ENCODE results near the gene HOXA4. TPM values are rescaled to one million over a fixed set of nuclear protein-coding genes. Genes with fewer than 3 reads are reported as not detected.

Gene HOXA4
- total and polyA plus RNA-seq, 10 of the 15 experiments (the other 5 are each of a cell fraction or from before 2014, with no cell fraction given): 0.07 TPM; not detected in 9

DNA sequence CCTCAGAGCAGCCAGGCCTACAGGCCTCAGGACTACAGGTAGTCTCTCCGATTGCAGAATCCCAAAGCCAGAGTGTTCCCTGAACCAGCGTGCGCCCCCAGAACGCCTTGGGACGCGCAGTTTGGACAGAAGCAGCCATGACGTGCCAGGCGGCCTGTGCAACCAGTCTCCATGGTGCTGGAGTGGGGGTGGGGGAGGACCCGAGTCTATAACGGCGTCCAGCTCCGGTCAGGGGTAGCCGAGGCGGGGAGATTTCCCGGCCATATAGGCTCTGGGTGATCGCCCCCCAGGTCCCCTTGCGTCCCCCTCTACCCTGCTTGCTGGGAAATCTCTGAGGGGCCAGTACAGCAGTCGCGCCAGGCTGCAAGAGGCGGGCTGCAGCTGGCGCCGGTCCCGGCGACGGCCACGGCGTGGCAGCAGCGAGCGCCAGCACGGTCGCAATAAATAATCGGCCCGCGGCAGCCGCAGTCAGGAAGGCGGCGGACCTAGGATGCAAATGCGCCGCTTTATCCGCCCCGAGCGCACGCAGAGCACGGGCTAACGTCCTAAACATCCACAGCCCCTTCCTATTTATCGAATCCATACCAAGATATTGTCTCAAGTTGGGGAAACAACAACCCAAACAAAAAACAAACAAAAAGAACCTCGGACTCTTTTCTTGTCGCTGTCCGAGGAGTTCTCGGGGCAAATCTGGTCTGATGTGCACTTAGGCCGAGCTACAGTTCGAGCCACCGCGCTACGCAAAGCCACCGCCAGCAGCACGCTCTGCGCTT lies 20.2 kb upstream of the HOXA4 start (continued):
- TF ChIP-seq PBX3 (IDR thresholded peaks at IDR 0.05; ENCODE audit: insufficient replicate concordance, low read depth, low read length) (peak; percentile 69), BACH1 (IDR thresholded peaks at IDR 0.05; ENCODE audit: borderline replicate concordance) (no peak), PML (IDR thresholded peaks at IDR 0.05; ENCODE audit: low read length) (no peak), CREB1 (IDR thresholded peaks at IDR 0.05; ENCODE audit: low read depth) (no peak), TCF7 (IDR thresholded peaks at IDR 0.05; ENCODE audit: borderline replicate concordance) (no peak), SMAD5 (IDR thresholded peaks at IDR 0.05; ENCODE audit: low read depth) (no peak), MTA3 (IDR thresholded peaks at IDR 0.05; ENCODE audit: borderline replicate concordance, low read length) (no peak), FOXK2 (IDR thresholded peaks at IDR 0.05) (no peak), SMARCA5 (IDR thresholded peaks at IDR 0.05) (peak; percentile 71; the same call in 1 of the 2 replicates), SKIL (IDR thresholded peaks at IDR 0.05; ENCODE audit: low read depth, poor library complexity, severe bottlenecking) (no peak), SMC3 (IDR thresholded peaks at IDR 0.05; ENCODE audit: borderline replicate concordance, low read length) (peak; percentile 54), WRNIP1 (IDR thresholded peaks at IDR 0.05; ENCODE audit: borderline replicate concordance, low read depth, low read length) (no peak), MEF2A (IDR thresholded peaks at IDR 0.05; ENCODE audit: insufficient read depth, low read depth, low read length) (no peak), BHLHE40 (IDR thresholded peaks at IDR 0.05; ENCODE audit: borderline replicate concordance in 1 of 2, low read depth in 2 of 2, low read length in 1 of 2) (peak; percentile 36 to 80; a peak in 2 of 4 replicates), SRF (IDR thresholded peaks at IDR 0.05; ENCODE audit: low read depth in 2 of 2, low read length in 2 of 2) (no peak), NFXL1 (IDR thresholded peaks at IDR 0.05; ENCODE audit: borderline replicate concordance) (no peak), RFX5 (IDR thresholded peaks at IDR 0.05; ENCODE audit: low read depth, low read length) (no peak), YBX1 (IDR thresholded peaks at IDR 0.05) (no peak), RAD51 (IDR thresholded peaks at IDR 0.05) (no peak), NR2C2 (IDR thresholded peaks at IDR 0.05; ENCODE audit: borderline replicate concordance, control insufficient read depth, insufficient read length, low read depth) (no peak), HDGF (IDR thresholded peaks at IDR 0.05) (no peak), POU2F2 (IDR thresholded peaks at IDR 0.05; ENCODE audit: borderline replicate concordance, low read depth, low read length) (peak; percentile 65; the same call in 1 of the 3 replicates), ZNF207 (IDR thresholded peaks at IDR 0.05; ENCODE audit: borderline replicate concordance) (no peak)
- TF ChIP-seq, protein P1, sequence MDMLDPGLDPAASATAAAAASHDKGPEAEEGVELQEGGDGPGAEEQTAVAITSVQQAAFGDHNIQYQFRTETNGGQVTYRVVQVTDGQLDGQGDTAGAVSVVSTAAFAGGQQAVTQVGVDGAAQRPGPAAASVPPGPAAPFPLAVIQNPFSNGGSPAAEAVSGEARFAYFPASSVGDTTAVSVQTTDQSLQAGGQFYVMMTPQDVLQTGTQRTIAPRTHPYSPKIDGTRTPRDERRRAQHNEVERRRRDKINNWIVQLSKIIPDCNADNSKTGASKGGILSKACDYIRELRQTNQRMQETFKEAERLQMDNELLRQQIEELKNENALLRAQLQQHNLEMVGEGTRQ (IDR thresholded peaks at IDR 0.05; ENCODE audit: borderline replicate concordance, low read depth, low read length): no peak
